ENCODE measurements around the gene RAPGEF6.
"Not testable (repeated sequence)": the region's sequence is repeated elsewhere in the genome, so short reads cannot be mapped to it uniquely, and the experiment has no call there.

Gene RAPGEF6

GRCh38 chr5:131605086-131605485 lies 29.9 kb downstream of the RAPGEF6 start:
- no peak for DNase-seq

GRCh38 chr5:131595088-131596033 lies 39.7 kb downstream of the RAPGEF6 start:
- no peak for DNase-seq

- no peak for DNase-seq
These were observed 41.1 kb downstream of the RAPGEF6 start for GRCh38 chr5:131593921-131594320.

DNA sequence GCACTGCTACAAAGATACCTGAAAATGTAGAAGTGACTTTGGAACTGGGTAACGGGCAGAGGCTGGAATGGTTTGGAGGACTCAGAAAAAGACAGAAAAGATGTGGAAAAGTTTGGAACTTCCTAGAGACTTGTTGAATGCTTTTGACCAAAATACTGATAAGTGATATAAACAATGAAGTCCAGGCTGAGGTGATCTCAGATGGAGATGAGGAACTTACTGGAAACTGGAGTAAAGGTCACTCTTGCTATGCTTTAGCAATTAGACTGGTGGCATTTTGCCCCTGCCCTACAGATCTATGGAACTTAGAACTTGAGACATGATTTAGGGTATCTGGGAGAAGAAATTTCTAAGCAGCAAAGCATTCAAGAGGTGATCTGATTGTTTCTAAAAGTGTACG lies 41.6 kb downstream of the RAPGEF6 start:
- DNase-seq, result not testable (repeated sequence)

GRCh38 chr5:131589510-131590348 lies 45.3 kb downstream of the RAPGEF6 start:
- DNase-seq, result peak; percentile 17

GRCh38 chr5:131587541-131587940 lies 47.5 kb downstream of the RAPGEF6 start:
- DNase-seq, result no peak

DNA sequence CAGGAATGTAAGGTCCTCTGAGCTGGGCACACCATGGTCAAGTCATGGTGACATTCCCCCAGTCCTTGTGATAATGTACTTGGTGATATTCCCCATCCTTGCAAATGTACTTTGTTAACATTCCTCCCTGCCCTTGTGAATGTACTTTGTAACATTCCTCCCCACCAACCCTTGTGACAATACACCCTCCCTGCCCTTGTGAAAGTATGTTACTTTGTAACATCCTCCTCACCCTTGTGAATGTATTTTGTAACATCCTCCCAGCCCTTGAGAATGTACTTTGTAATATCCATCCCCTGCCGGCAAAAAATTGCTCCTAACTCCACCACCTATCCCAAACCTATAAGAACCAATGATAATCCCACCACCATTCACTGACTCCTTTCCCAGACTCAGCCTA lies 53.3 kb downstream of the RAPGEF6 start:
- DNase-seq, result no peak

DNA sequence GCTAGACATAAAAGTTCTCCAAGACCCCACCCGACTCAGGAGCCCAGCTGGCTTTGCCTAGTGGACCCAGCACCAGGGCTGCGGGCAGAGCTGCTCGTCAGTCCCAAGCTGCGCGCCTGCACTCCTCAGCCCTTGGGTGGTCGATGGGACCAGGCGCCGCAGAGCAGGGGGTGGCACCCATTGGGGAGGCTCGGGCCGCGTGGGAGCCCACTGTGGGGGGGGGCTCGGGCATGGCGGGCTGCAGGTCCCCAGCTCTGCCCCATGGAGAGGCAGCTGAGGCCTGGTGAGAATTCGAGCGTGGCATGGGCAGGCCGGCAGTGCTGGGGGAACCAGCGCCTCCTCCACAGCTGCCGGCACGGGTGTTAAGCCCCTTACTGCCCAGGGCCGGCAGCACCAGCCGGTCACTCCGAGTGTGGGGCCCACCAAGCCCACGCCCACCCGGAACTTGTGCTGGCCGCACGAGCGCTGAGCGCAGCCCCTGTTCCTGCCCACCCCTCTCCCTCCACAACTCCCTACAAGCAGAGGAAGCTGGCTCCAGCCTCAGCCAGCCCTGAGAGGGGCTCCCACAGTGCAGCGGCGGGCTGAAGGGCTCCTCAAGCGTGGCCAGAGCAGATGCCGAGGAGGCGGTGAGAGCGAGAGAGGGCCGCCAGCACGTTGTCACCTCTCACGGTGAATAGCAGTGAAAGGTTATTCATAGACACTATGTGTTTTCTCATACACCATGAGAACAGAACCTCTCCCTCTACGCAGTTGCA lies 54.9 kb downstream of the RAPGEF6 start:
- DNase-seq, result no peak

- no peak for DNase-seq
These were observed 59.3 kb downstream of the RAPGEF6 start for GRCh38 chr5:131575660-131576227.

DNA sequence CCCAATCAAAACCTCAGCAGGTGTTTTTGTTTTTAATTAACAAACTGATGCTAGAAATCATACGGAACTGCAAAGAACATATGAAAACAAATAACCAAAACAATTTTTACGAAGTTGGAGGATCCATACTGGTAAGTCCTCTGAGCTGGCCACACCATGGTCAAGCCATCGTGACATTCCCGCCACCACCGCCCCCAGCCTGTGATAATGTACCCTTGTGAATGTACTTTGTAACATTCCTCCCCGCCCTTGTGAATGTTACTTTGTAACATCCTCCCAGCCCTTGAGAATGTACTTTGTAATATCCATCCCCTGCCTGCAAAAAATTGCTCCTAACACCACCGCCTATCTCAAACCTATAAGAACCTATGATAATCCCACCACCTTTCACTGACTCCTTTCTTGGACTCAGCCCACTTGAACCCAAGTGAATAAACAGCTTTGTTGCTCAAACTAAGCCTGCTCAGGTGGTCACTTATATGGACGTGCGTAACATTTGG lies 63.3 kb downstream of the RAPGEF6 start:
- no peak for DNase-seq

DNA sequence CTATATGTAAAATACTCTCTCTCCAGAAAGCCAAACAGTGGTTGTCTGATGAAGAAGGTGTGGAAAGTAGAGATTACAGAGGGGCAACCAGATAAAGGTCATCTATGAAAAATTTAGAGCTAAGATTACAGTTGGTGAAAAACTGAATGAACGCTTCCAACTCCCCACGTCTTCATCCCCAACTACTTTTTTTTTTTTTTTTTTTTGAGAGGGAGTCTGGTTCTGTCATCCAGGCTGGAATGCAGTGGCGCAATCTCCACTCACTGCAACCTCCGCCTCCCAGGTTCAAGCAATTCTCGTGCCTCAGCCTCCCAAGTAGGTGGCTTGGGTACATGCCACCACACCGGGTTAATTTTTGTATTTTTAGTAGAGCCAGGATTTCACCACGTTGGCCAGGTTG lies 64.3 kb downstream of the RAPGEF6 start:
- DNase-seq, result no peak

DNA sequence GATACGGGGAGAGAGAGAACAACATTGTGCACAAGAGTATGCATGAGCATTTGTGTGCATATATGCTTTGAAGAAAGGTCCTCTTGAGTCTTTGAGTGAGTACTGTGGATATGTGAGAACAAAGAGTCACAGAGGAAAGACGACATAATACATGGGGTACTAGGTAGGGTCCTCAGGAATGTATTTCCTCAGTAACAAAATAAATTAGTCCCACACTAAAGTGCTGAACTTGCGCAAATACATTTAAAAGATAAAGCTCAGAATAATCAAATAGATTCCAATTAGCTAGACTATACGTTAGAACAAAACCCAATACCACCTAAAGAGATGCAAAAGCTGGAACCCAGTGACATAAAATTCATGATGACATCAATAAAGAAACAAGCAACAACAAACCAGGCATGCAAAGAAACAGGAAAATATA lies 70.8 kb downstream of the RAPGEF6 start:
- DNase-seq, result no peak

DNA sequence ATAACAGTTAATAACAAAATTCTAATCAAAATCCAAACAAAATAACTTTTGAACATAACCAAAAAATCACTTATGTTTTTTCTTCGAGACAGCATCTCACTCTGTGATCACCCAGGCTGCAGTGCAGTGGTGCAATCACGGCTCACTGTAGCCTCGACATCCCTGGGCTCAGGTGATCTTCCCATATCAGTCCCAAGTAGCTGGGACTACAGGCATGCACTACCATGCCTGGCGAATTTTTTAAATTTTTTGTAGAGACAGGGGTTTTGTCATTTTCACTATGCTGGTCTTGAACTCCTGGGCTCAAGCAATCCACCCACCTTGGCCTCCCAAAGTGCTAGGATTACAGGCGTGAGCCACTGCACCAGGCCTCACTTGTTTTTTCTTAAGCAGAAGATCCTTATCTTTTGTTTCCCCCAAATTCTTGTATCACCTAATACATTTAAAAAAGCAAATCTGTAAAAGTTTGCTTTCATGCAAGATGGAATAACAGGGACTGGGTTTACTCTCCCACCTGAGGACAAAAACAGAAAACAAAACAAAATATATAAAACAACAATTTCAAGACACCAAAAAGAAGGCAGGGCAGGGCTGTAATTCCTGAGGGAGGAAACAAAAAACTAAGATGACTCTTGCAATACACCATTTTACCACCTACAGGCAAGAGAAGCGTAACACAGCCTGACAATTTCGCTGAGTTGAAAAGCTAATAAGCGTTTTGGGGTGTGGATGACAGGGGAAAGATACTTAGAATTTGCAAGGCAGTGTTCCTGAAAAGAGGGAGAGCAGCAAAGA lies 71.4 kb downstream of the RAPGEF6 start:
- DNase-seq, result no peak

- no peak for DNase-seq
These were observed 84.4 kb downstream of the RAPGEF6 start for GRCh38 chr5:131550606-131551005.

DNA sequence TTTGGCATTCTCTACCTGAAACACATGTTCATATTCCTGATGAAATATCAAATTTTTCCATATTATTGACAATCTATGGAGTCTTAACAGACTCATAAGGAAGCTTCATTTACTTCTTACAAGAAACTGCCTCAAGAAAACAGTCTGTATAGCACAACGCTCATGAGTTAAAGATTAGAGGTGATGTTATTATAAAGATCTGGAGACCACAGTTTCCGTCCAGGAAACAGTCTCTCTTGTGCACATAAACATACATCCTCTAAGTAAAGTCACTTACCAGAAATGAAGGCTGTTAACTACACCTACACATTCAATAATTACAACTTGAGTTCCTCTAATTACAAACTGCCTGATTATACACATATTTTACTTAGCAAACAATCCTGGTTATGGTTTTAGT lies 86.9 kb downstream of the RAPGEF6 start:
- DNase-seq, result no peak

DNA sequence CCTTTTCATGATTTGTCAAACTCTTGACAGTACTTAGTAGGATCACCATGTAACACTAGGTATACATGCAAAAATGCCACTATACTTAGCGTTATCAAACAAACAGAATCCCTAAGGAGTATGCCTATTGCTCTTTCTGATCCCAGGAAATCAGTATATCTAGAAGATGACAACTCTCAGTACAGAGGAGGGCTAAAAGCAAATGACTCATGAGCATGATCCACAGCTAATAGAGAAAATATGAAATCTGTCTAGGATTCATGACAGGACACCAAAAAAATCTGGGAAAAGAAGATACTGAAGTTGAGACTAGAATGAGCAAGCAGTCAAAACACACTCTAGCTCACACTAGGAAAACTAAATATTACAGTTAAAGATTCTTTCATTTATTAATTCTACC lies 89.2 kb downstream of the RAPGEF6 start:
- no peak for DNase-seq

DNA sequence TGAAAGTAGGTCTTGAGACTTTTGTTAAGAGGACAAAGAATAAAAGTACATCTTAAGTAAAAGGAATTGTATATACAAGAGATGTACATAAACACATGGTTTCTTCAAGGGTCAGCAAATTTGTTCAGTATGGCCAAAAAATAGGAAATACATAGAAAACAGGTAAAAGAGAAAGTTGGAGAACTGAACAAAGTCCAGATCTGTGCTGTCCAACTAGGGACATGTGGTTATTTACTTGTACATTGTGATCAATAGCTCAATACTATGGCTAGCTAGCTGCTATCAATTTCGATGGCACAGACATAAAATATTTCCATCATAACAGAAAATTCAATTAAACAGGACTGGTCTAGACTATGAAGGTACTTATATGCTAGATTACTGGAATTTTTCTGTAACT lies 92.3 kb downstream of the RAPGEF6 start:
- no peak for DNase-seq

DNA sequence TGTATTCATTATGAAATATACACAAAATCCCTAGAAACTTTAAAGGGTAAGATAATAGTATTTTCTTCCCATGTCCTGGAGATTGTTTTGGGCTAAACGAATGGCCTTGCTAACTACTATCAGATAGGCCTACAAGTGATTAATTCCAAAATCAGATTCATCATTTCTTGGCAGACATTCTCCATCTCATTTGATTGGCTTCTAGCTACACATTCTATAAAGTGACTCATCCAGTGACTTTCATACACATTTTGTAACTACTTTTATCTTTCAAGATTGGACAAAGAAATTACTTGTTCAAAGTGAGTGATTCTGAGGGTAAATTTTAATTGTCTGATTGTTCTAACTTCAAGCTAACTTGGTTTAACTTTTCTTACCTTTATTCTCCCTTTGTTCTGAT lies 93.3 kb downstream of the RAPGEF6 start:
- no peak for DNase-seq

- no peak for DNase-seq
These were observed 94.0 kb downstream of the RAPGEF6 start for GRCh38 chr5:131541071-131541470.

- no peak for DNase-seq
These were observed 95.8 kb downstream of the RAPGEF6 start for GRCh38 chr5:131539251-131539650.

DNA sequence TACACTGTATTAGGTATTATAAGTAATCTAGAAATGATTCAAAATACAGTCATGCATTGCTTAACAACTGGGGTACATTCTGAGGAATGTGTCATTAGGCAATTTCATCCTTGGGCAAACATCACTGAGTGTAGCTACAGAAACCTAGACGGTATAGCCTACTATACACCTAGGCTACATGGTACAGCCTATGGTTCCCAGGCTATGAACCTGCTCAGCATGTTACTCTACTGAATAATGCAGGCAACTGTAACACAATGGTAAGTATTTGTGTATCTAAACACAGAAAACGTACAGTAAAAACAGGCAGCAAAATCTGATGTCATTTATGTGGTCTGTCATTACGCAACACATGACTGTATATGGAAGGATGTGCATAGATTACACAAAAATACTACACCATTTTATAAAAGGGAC lies 96.8 kb downstream of the RAPGEF6 start:
- DNase-seq, result no peak
